LNCaP clone FGC (cell line): ENCODE results near the gene ACTR3C.
"Not testable (repeated sequence)": the region's sequence is repeated elsewhere in the genome, so short reads cannot be mapped to it uniquely, and the experiment has no call there.

ENCODE experiments used
- DNase-seq: peaks from one replicate; pipeline ENCODE4 v3.0.0-alpha.2; 2011; ENCODE audit warnings: low read depth
- H3K4me3 ChIP-seq: 2 replicates; pipeline ENCODE4 v1.5.1; 2011; ENCODE audit warnings: mild to moderate bottlenecking, low read depth, low read length, control low read depth
- CTCF ChIP-seq: IDR thresholded peaks from 2 replicates; pipeline ENCODE4 v1.5.1; 2012; ENCODE audit warnings: mild to moderate bottlenecking; ENCODE audit not compliant: control insufficient read depth, insufficient read depth; ENCODE audit errors: extremely low read depth

Gene ACTR3C

DNA sequence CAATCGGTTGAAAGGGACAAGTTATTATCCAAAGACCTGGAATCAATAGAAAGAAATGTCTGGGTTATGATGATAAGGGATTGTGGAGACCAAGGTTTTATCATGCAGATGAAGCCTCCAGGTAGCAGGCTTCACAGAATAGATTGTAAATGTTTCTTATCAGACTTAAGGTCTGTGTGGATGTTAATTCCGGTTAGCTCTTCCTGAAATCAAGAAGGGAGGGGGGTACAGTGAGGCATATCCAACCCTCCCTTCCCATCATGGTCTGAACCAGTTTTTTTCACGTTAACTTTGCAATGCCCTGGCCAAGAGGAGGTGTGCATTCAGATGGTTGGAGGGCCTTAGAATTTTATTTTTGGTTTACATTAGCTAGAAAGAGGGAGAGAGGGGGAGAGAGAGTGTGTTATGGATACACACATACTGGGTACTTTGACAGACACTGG is 10.0 kb downstream of the ACTR3C start:
- no peak overlapping the region for H3K4me3 ChIP-seq
- no peak for DNase-seq
- TF ChIP-seq CTCF: no peak

- H3K4me3 ChIP-seq, DNase-seq: not testable (repeated sequence)
These were observed 10.5 kb downstream of the ACTR3C start for GRCh38 chr7:150312649-150313366.

DNA sequence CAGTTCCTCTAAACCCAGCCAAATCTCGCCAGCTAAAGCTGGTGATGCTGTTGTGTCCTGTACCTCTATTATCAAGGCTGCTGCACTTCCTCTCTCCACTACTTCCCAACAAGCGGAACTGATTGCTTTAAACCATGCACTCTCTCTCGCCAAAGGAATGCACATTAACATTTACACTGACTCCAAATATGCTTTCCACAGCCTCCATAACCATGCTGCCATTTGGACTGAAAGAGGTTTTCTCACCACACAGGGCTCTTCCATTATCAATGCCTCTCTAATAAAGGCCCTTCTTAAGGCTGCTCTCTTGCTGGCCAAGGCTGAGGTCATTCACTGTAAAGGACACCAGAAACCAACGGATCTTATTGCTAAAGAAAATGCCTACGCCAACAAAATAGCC is 11.6 kb downstream of the ACTR3C start:
- DNase-seq: no peak
- no peak overlapping the region for H3K4me3 ChIP-seq
- no peak for TF ChIP-seq CTCF

- no peak for DNase-seq
- TF ChIP-seq CTCF: no peak
- no peak overlapping the region for H3K4me3 ChIP-seq
These were observed 12.2 kb downstream of the ACTR3C start for GRCh38 chr7:150311146-150311545.

DNA sequence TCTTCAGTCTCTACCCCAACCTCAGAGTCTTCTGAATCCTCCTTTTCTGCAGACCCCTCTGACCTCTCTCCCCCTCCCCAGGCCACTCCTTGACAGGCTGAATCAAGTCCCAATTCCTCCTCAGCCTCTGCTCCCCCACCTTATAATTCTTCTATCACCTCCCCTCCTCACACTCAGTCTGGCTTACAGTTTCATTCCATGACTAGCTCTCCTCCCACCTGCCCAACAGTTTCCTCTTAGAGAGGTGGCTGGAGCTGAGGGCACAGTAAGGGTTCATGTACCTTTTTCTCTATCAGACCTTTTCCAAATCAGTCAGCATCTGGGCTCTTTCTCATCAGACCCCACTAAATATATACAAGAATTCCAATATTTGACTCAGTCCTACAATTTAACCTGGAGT is 14.8 kb downstream of the ACTR3C start:
- TF ChIP-seq CTCF: no peak
- DNase-seq: no peak
- H3K4me3 ChIP-seq: no peak overlapping the region

- no peak for DNase-seq
- no peak overlapping the region for H3K4me3 ChIP-seq
- TF ChIP-seq CTCF: no peak
These were observed 15.4 kb downstream of the ACTR3C start for GRCh38 chr7:150307904-150308303.

DNA sequence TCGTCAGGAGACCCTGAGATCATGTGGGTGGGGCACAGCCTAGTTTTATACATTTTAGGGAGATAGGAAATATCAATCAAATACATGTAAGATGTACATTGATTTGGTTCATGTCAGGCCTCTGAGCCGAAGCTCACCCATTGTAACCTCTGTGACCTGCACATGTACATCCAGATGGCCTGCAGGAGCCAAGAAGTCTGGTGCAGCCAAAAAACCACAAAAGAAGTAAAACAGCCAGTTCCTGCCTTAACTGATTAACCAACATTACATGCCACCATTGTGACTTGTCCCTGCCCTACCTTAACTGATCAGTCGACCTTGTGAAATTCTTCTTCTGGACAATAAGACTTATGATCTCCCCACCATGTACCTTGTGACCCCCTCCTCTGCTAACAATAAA is 16.2 kb downstream of the ACTR3C start:
- no peak overlapping the region for H3K4me3 ChIP-seq
- DNase-seq: no peak
- TF ChIP-seq CTCF: no peak

- DNase-seq, H3K4me3 ChIP-seq: not testable (repeated sequence)
These were observed 17.0 kb downstream of the ACTR3C start for GRCh38 chr7:150306377-150306776.

DNA sequence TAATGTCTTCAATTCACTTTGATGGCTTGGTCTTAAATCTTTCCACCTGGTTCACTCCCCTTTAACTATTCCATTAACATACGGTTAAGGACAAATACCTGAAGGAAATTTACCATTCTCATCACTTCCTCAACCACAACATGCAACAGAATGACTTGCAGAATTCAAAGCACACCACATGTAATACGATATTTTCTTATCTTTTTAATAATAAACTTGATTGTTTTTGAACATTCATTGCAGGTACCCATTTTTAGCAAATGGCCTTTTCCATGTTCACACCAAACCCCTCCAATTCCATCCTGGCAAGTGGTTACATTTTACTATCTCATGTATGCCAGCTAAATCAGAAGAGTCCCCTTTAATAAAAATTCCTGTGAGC is 17.5 kb downstream of the ACTR3C start:
- H3K4me3 ChIP-seq, DNase-seq: not testable (repeated sequence)

GRCh38 chr7:150305259-150305902 is 18.0 kb downstream of the ACTR3C start:
- H3K4me3 ChIP-seq, DNase-seq: not testable (repeated sequence)

GRCh38 chr7:150304499-150305258 is 18.7 kb downstream of the ACTR3C start:
- DNase-seq, H3K4me3 ChIP-seq: not testable (repeated sequence)
